Astrocyte (in vitro differentiated cells and primary cell): ENCODE measurements around the gene PIGT.

Experiments used
- EZH2 ChIP-seq: IDR thresholded peaks from 2 replicates; pipeline ENCODE4 v1.6.1; 2012; ENCODE audit warnings: mild to moderate bottlenecking, low read length, inconsistent platforms; ENCODE audit not compliant: insufficient read depth
- TF ChIP-seq, protein P1 (sequence below): IDR thresholded peaks from 2 replicates; pipeline ENCODE4 v1.5.1; 2011; ENCODE audit warnings: low read depth, mild to moderate bottlenecking, inconsistent platforms, low read length, moderate library complexity; ENCODE audit not compliant: insufficient read depth

DNA sequence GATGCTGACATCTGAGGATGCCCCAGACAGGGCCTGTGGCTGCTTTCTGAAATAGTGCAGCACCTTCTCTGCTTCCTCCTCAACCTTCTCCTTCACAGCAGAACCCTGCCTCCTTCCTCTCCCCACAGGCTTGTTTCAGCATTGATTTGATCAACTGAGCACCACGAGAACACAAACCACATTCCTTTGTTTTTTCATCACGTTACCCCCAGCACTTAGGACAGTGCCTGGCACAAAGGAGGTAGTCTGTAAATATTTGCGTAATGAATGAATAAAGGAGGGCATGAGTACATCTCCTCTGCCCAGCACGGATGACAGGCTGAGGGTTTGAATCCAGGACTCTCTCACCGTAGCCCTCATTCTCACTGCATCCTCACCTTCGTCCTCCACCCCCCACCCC, 32.3 kb downstream of the PIGT start:
- TF ChIP-seq, protein P1, sequence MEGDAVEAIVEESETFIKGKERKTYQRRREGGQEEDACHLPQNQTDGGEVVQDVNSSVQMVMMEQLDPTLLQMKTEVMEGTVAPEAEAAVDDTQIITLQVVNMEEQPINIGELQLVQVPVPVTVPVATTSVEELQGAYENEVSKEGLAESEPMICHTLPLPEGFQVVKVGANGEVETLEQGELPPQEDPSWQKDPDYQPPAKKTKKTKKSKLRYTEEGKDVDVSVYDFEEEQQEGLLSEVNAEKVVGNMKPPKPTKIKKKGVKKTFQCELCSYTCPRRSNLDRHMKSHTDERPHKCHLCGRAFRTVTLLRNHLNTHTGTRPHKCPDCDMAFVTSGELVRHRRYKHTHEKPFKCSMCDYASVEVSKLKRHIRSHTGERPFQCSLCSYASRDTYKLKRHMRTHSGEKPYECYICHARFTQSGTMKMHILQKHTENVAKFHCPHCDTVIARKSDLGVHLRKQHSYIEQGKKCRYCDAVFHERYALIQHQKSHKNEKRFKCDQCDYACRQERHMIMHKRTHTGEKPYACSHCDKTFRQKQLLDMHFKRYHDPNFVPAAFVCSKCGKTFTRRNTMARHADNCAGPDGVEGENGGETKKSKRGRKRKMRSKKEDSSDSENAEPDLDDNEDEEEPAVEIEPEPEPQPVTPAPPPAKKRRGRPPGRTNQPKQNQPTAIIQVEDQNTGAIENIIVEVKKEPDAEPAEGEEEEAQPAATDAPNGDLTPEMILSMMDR = no peak
- TF ChIP-seq EZH2 = no peak
